NCI-H2196 treated with DMSO at 0.1 percent for 48 hours (cell line): Measurements from ENCODE around the gene KCNMA1.

Source experiments
- DNase-seq: peaks from one replicate; lab custom pipeline; 2025; ENCODE audit not compliant: unreplicated experiment; lab: John Stamatoyannopoulos, UW

The KCNMA1 gene

DNA sequence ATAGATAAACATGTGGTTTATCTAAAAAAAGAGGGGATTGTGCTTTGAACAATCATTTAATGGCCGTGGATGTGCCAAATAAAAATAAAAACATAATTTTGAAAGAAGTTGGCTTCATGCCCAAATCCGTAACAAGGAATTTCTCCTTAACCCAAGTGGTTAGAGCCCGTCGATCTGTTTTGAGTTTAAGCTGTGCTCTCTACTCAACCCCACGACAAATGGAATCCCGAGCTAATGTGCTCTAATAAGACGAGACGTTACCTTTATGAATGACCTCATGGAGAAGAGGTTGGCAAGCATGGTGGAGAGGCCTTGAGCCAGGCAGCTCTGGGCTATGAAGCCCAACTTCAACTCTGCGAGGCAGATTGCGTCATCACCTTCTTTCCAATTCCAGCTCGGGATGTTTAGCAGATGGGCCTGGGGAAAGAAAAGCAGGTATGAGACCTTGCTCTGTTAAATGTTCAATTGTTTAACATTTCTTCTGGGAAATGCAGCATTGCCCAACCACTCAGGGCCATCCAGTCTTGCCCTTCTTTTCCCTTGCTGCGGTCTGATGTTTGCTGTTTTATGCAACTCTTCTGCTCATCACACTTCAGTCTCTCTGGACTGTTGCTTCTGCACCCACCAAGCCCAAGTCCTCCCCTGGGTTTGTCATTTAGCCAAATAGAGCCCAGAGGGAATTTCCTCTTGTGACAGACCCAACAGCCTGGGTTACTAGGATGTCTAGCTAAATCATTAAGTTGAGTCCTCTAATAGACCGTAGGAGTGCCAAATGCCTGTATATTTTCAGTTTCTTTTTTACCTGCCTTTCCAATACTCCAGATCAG, 564.6 kb downstream of the KCNMA1 start:
- no peak for DNase-seq

- DNase-seq: no peak
These were observed 565.2 kb downstream of the KCNMA1 start for GRCh38 chr10:77072361-77072835.

DNA sequence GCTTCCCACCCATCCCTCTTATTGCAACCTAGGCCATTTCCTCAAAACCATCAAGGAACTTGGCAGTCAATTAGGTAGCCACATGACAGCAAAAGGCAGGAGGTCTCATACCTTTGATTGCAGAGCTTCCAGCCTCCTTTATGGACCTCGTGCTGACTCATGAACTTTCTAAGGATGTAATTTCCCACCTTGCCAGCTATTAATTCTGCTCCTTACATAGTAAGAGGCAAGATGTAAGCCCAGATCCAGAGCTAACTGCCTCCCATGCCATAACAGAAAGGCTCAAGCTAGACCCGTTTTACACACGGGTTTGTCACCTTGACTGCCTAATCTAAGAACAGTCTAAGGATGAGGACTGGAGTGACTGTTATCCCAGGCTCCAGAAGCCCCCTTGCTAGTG, 565.7 kb downstream of the KCNMA1 start:
- DNase-seq: no peak

DNA sequence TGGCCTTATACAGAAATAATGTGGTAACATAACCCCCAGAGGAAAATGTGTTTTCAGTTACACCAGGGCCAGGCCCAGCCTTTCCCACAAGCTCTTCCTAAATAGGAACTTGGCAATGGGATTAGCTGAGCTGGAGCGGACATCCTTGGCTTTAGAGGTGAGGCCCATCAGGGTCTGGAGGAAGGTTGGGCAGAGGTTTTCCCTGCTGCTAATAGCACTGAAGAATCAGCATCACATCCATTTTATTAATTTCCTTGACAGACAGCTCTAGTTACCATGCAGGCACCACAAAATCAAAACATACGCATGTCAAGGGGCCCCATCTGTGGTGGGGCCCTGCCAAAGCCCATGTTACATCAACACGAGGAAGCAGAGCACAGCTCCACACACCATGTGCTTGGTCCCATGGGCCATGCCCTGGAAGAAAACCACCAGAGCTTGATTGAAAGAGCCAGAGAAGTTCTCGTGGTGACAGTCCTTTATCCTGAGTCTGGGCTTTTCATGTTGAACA, 566.6 kb downstream of the KCNMA1 start:
- DNase-seq: no peak

GRCh38 chr10:77070346-77070745, 567.3 kb downstream of the KCNMA1 start:
- DNase-seq: no peak

DNA sequence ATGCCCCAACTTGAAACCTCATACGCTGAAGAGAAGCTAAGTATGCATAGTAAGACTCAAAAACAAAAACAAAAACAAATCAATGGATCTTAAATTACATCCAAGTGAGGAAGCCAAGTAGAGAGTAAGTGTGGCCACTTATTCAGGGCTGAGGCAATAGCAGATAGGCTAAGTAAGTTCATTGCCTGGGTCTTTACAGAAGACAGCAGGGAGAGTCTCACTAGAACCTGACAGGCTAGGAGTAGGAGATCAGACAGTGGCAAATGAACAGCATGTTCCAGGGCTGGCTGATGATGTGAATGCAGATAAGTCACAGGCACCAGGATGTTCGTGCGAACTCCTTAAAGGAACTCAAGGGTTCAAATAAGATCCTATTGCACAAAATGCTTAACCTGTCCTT, 568.6 kb downstream of the KCNMA1 start:
- no peak for DNase-seq

DNA sequence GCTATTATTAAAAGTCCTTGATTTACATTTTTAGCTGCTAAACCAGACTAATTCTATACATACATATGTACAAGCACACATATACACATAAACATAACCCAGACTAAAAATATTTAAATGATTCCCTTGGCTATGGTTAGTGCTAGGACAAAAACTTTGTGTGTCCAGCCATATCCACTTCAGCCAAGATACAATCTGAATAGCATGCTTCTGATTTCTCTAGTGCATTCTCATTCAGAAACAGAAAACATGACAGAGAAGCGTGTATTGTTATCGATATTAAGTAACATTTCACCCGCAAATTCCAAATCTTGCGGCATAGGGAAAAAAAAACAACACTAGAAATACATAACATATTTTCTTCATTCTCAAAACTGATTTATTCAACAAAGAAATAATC, 569.3 kb downstream of the KCNMA1 start:
- DNase-seq: no peak

DNA sequence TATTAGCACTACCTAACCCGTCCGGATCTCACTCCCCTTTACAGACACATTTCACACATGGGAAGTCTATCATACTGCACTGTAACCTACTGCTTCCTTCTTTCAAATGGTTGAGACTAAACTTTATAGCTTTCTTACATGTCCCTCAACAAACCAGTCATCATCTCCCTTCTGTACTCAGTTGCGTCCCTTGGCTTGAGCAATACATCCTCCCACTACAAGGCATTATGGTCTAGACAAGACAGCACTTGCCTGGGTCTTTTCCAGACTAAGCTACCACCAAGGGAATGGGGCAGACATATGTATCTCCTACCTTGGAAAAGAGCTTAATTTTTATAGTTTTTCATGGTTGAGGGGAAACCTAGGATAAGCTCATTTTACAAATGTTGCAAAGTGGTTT, 575.2 kb downstream of the KCNMA1 start:
- DNase-seq: no peak

GRCh38 chr10:77060913-77061312, 576.7 kb downstream of the KCNMA1 start:
- DNase-seq: no peak

GRCh38 chr10:77056650-77057049, 581.0 kb downstream of the KCNMA1 start:
- no peak for DNase-seq

- DNase-seq: no peak
These were observed 585.0 kb downstream of the KCNMA1 start for GRCh38 chr10:77052593-77052992.

GRCh38 chr10:77051837-77052236, 585.8 kb downstream of the KCNMA1 start:
- no peak for DNase-seq

- DNase-seq: no peak
These were observed 587.7 kb downstream of the KCNMA1 start for GRCh38 chr10:77049896-77050295.

DNA sequence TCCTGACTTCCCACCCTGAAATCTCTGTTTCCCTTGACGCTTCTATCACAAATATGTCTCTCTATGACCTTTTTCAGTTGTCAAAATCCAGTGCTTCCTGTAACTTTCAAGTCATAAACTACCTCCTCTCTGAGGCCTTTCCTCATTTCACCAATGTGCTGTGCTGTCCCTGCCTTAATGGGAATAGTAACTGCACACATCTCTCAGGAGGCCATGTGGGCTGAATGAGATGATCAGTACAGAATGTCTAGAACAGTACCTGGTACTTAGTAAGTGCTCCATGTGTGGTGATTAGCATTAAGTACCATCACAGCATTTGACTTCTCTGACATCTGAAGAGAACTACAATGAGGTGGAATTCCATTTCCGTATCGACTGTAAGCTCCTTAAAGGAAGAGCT, 588.5 kb downstream of the KCNMA1 start:
- DNase-seq: no peak

DNA sequence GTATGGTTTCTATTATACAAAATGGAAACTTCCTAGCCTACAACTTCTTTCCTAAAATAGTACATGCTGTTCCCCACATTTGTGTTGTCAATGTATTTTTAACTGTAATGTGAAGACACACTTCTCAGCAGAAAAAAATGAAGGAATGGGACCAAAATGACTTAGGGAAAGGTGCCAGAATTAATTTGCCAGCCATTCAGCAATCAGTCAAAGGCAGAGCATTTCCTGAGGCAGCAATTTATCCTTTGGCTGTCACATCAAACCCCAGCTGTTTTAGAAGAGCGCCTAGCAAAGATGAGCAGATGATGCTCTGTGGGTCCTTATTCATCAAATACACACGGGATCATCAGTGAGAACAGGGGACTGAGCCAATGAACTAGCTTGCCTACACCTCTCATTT, 592.5 kb downstream of the KCNMA1 start:
- no peak for DNase-seq

- no peak for DNase-seq
These were observed 594.2 kb downstream of the KCNMA1 start for GRCh38 chr10:77043420-77043763.

DNA sequence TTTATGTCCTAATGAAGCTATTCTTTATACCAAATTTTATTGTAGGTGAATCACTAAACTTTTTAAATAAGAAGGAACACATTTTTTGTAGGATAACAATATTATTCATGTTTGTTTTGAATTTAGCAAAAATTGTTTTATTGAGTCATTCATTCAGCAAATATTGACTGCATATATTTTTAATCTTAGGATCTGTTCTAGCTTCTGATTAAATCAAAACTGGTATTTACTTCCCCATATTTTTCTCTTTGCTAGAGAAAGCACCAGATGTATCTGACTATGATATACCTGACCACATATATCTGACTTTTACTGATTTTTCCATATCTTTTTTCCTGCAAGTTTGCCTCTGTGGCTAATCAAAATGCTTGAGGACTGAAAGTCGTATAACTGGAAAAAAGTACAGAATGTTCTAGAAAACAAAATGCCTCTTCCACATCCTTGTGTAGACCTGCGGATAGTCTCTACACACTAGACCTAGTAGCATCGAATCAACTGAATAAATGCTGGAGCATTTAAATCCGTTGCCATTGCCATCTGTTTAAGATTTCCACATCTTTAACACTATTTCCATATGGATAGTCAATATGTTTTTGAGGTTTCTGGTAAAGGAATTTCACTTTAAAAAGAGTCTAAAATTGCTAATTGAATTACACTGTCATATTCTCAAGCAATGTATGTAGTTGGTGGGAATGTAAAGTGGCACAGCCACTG, 594.7 kb downstream of the KCNMA1 start:
- no peak for DNase-seq

DNA sequence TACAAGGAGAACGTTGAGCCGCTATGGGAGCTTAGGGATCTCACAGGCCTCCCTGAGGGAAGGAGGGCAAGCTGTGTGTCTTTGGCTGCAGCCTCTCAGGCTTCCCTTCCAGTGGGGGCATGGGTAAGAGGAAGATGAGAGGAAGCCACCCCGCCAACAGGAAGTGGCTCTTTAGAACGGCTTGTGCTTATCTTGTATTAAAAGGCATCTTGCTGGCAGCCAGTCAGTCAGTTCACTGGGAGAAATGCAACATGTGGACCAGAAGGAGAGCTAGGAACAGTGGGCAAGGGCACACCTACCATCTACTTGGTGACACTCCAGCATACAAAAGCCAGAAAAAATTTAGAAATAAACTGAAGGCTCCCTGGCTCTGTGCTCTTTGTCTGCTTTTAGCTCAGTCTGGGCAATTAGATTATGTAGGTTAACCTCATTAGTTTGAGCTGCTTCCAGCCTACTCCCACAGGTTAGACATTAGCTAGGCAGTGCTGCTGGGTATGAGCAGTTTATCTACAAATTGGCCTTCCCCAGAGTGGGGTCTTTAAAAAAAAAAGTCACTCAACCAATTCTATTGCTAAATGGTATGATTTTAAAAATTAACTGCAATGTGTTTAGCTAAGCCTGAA, 595.9 kb downstream of the KCNMA1 start:
- no peak for DNase-seq

- DNase-seq: no peak
These were observed 599.2 kb downstream of the KCNMA1 start for GRCh38 chr10:77038407-77038806.

DNA sequence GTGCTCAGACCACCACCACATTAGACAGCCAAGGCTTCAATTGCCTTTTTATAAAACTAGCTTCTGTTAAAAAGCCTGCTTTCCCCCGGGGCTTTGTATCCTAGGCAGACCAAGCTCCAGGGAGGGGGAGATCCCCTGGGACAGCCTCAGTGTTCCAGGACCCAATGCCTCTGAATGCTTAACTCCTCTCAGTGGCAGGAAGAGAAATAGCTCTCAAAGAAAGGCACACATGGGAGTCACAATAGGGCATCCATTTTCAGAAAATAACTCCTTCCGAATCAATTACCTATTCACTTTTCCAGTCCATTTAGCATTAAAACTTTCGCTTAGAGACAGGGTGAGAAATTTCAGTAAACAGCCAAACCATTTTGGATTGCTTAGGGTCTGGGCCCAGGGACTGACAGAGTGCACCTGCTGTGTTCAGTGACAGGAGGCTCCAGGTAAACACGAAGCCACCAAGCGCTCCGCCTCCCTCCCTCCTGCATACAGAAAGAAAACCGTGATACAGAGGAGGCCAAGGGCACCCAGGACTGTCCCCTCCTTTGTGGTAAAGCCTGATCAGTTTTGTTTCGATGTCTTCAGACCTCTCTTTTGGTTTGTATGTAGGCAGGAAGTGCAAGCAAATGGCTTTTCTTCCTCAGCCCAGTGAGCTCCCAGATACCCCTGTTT, 599.7 kb downstream of the KCNMA1 start:
- no peak for DNase-seq

- peak; percentile 0 for DNase-seq
These were observed 600.4 kb downstream of the KCNMA1 start for GRCh38 chr10:77036993-77037734.
